CD4-positive, alpha-beta T cell treated with Interleukin-17A for 4 hours (primary cell): ENCODE measurements around the gene TIPIN.
"Not testable (repeated sequence)": the region's sequence is repeated elsewhere in the genome, so short reads cannot be mapped to it uniquely, and the experiment has no call there.

Experiments
- DNase-seq: peaks from one replicate; pipeline ENCODE4 v3.0.0-alpha.2; 2020; ENCODE audit warnings: mixed read lengths

TIPIN gene

DNA sequence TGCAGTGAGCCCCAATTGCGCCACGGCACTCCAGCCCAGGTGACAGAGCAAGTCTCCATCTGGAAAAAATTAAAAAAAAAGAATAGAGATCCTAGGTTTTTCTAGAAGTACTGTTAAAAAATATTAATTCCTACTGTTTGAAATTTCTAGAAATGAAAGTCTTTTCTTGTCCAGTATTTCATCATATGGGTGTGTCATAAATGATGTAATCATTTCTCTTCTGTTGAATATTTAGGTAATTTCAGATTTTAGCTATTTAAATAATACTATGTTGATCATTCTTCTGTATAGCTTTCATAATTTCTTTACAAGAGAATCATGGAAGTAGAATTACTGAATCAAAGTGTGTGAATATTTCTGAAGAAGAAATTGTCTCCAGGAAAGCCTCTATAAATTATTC lies 24.9 kb upstream of the TIPIN start:
- DNase-seq, result not testable (repeated sequence)

DNA sequence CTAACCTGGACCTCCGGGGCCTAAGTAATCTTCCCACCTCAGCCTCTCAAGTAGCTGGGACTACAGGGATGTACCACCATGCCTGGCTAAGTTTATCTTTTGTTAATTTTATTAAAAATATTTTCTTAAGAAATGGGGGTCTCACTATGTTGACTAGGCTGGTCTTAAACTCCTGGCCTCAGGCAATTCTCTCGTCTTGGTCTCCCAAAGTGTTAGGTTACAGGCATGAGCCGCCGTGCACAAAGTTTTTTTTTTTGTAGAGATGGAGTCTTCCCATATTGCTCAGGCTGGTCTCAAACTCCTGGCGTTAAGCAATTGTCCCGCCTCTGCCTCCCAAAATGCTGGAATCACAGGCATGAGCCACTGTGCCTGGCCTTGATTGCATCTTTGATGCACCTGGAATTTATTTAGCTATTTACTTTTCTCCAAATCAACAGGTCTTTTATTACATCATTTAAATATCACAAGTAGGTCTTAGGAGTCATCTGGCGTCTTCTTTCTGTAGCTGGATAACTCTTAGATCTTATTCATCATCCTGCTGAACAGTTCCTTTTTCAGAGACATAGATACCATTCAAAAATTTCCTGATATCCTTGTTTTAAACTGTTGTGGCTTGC lies 22.4 kb upstream of the TIPIN start:
- DNase-seq, result no peak

- DNase-seq, result no peak
Measured at GRCh38 chr15:66374179-66374578, 17.7 kb upstream of the TIPIN start.

DNA sequence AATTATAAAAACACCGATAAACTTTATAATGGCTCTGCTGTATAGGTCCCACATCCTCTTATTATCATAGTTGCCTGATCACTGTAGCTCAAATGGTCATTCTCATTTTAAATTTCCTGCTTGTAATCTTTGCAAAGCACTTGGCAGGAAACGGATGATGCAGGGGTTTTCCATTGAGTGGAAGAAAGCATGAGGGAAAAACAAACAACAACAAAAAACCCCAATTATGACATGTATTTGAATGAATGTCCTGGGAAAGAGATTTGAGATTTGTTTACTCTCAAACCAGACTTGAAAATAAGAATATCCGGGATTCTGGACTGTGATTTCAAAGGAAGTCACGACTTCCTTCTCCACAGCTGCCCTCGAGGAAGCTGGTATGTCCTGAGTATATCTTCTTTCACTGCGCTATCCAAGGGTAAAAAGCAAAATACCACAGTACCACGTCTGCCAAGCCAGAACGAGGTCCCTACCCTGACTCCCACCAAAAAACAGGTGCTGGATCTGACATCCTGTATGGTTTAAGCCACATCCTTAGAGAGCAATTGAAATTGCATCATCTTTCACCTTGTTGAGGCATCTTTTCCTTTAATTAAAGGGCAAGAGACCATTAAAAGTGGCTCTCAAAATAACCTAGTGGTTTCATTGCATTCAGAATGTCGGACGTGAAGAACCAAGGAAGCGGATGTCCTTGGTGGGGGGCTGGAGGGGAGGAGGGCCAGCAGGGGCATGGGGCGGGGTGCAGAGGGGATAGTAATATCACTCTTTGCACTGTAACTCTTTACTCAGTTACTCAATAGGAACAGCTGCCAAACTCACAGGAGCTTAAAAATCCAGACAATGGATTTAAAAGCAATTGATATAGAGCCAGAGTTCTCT lies 13.5 kb upstream of the TIPIN start:
- DNase-seq, result peak; percentile 18

- no peak for DNase-seq
Measured at GRCh38 chr15:66364944-66365528, 8.6 kb upstream of the TIPIN start.

DNA sequence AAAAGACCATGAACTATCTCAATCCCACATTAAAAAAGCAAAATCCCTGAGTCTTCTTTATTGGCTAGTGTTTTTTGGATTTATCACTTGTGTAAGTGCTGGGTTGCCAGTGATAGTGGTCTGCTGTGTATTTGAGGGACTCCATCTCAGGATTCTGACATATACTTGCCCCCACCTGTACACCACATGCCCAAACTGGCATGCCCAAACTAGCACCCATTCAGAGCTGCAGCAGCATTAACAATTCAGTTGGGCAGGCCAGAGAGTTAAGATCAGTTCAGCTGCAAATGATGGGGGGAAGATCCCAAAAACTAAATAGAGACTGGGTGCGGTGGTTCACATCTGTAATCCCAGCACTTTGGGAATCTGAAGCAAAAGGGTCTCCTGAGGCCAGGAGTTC lies 6.3 kb upstream of the TIPIN start:
- no peak for DNase-seq

DNA sequence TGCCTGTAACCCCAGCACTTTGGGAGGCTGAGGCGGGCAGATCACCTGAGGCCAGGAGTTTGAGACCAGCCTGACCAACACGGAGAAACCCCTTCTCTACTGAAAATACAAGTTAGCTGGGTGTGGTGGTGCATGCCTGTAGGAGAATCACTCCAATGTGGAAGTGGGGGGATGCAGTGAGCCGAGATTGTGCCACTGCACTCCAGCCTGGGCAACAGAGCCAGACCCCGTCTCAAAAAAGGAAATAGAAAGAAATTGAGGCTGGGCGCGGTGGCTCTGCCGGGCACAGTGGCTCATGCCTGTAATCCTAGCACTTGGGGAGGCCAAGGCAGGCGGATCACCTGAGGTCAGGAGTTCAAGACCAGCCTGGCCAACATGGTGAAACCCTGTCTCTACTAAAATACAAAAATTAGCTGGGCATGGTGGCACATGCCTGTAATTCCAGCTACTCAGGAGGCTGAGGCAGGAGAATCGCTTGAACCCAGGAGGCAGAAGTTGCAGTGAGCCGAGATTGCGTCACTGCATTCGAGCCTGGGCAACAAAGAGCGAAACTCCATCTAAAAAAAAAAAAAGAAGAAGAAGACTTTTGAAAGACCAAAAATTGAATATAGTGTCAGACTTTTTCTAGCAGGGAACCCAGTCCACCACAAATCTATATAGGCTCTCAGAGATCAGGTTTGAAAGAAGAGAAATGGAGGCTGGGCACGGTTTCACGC lies 5.4 kb upstream of the TIPIN start:
- DNase-seq, result not testable (repeated sequence)

DNA sequence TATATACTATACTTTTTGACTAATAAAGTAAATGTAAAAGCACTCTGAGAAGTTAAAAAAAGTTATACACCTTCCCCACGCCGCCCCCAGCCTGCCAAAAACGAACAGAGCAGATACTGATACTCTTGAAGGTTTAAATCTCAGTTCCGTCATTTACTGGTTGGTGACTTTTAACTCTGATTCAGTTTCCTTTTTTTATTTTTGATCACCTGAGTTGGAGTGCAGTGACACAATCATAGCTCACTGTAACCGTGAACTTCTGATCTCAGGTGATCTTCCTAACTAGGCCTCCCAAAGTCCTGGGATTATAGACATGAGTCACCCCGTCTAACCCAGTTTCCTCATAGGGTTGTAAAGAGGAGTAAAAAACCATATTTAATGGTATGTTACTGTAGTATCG lies 3.3 kb upstream of the TIPIN start:
- DNase-seq, result no peak

DNA sequence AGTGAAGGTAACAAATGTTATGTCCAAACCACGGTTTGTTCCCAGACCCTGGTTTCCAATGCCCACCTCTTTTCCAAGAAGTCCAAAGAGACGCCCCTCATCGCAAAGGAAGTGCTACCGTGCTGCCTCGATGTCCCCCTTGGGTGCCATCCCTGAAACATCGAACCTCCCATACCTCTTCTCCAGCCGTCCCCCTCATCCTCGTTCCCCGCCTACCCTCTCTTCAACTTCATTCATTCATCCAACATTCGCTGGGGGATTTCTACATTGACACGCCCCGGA lies 467 bp downstream of the TIPIN start:
- no peak for DNase-seq

GRCh38 chr15:66348530-66348929 lies 8.0 kb downstream of the TIPIN start:
- not testable (repeated sequence) for DNase-seq

DNA sequence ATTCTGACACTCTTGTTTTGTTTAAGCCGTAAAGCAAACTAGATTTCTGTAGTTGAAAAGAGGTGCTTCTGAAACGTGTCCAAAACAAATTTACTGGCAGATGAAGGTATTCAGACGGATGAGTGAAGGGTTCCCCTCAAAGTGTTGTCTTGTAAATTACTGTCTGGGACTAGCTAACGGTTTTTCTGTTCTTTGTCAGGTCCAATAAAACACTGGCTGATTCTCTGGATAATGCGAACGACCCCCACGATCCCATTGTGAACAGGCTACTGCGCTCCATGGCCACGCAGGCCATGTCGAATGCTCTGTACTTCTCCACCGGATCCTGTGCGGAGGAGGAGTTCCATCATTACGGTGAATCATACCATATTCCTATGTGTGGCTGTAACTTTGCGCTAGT lies 27.7 kb downstream of the TIPIN start:
- no peak for DNase-seq

DNA sequence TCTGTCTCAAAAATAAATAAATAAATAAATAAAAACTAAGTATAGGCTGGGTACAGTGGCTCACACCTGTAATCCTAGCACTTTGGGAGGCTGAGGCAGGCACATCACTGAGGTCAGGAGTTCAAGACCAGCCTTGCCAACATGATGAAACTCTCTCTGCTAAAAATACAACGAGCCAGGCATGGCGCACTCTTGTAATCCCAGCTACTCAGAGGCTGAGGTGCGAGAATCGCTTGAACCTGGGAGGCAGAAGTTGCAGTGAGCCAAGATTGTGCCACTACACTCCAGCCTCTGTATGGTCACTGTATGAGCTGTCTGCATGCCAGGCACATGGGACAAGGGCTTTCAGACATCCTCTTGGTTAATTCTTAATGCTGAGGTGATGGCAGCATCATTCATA lies 28.7 kb downstream of the TIPIN start:
- no peak for DNase-seq

DNA sequence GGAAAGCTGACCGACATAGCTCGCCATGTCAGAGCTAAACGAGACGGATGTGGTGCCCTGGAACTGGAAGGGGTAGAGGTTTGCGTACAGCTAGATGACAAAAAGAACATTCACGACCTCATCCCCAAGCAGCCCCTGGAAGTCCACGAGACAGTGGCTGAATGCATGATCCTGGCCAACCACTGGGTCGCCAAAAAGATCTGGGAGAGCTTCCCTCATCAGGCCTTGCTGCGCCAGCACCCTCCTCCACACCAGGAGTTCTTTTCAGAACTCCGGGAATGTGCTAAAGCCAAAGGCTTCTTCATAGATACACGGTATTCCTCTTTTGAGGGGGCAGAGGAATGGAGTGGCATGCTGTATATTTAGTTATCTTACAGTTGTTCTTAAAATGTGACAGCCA lies 30.4 kb downstream of the TIPIN start:
- DNase-seq, result no peak

GRCh38 chr15:66323312-66323928 lies 33.1 kb downstream of the TIPIN start:
- no peak for DNase-seq

- no peak for DNase-seq
Measured at GRCh38 chr15:66312144-66312543, 44.3 kb downstream of the TIPIN start.

- DNase-seq, result no peak
Measured at GRCh38 chr15:66310786-66311185, 45.7 kb downstream of the TIPIN start.

GRCh38 chr15:66309828-66310227 lies 46.7 kb downstream of the TIPIN start:
- DNase-seq, result no peak

GRCh38 chr15:66308531-66308930 lies 48.0 kb downstream of the TIPIN start:
- DNase-seq, result no peak

GRCh38 chr15:66306381-66306780 lies 50.1 kb downstream of the TIPIN start:
- DNase-seq, result no peak

DNA sequence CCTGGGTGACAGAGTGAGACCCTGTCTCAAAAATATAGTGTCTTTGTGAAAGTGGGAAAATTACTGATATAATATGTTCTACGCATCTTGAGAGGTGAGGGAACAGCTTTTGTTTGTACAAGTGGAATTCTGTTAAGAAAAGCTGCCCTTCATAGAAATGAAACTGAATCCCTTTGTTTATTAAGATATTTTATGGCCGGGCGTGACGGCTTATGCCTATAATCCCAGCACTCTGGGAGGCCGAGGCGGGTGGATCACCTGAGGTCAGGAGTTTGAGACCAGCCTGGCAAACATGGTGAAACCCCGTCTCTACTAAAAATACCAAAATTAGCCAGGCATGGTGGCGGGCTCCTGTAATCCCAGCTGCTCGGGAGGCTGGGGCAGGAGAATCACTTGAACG lies 52.1 kb downstream of the TIPIN start:
- not testable (repeated sequence) for DNase-seq

DNA sequence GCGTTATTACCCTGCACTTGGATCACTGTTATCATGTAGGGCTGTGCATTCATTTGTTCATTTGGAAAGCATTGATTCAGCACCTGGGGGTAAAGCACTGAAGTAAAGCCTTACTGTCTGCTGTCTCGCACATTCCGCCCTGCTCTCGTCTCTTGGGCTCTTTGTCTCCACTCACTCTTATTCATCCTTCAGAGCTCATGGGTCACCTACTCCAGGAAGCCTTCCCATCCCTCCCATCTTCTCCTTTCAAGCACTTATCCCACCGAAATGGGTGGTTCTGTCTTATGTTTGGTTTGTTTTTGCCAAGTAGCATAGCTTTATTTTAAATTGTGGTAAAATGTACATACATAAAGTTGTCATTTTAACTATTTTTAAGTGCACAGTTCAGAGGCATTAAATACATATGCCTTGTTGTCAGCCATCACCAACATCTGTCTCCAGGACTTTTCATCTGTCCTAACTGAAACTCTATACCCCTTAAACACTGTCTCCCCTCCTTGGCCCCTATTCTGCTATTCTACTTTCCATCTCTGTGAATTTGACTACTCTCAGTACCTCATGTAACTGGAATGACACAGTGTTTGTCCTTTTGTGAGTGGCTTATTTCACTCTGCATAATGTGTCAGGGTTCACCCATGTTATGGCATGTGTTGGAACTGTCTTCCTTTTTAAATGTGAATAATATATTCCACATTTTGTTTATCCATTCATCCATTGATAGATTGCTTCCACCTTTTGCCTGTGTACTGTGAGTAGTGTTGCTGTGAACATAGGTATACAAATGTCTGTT lies 53.8 kb downstream of the TIPIN start:
- DNase-seq, result no peak

DNA sequence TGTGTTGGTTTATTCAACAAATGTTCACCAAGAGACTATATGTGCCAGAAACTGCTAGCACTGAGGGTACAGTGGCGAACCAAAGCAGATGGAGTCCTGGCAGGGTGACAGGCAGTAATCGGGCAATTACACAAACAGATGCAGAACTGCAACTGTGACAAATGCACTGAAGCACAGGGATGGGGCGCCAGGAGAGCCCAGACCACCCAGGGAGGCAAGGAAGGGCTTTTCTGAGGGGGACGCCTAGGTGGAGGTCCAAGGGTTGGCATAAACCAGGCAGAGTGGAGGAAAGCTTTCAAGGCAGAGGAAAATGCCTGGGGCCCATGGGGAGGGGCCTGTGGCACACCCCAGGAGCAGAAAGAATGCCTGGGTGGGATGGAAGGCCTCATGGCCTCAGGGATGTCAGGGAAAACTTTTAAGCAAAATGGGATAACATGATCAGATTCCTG lies 57.7 kb downstream of the TIPIN start:
- no peak for DNase-seq
